ENCODE data around the gene RARRES2.

Gene RARRES2

DNA sequence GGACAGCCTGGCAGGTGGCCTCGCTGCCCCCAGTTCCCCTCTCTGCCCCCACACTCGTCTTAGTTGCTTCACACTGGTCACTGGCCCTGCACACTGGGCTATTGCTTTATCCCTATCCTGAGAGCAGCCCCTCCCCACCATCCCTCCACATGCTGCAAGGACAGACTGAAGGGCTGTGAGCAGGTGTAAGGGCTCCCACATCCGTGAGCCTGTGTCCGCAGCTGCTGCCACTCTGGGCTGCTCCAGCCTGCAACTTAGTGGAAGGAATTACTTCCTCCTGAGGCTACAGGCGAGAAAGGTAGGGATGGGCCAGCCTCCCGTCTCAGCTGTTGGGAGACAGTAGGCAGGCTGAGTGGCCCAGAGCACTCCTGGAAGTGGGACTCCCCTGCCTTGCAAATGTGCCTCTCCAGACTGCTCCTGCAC, 3.8 kb downstream of the RARRES2 start:
- no peak for DNase-seq (ENCODE audit: low read depth)

DNA sequence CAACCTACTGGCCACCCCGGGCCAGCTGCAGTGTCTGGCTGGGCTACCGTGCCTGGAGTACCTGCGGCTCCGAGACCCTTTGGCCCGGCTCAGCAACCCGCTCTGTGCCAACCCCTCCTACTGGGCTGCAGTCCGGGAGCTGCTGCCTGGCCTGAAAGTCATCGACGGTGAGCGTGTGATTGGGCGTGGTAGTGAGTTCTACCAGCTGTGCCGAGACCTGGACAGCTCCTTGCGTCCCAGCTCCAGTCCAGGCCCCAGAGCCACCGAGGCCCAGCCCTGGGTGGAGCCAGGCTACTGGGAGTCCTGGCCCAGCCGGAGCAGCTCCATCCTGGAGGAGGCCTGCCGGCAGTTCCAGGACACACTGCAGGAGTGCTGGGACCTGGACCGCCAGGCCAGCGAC, 4.2 kb downstream of the RARRES2 start:
- no peak for DNase-seq (ENCODE audit: low read depth)

DNA sequence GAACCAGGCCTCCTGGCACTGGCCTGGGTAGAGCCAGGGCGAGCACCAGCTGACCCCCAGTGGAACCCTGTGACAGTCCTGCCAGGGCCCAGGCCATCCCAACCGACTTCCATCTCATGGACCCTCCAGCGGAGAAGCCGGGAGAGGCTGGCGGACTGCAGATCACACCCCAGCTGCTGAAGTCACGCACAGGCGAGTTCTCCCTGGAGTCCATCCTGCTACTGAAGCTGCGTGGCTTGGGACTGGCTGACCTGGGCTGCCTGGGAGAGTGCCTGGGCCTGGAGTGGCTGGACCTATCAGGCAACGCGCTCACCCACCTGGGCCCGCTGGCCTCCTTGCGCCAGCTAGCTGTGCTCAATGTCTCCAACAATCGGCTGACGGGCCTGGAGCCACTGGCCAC, 4.7 kb downstream of the RARRES2 start:
- DNase-seq (ENCODE audit: low read depth) = no peak

GRCh38 chr7:150335774-150336112, 5.7 kb downstream of the RARRES2 start:
- no peak for DNase-seq (ENCODE audit: low read depth)

GRCh38 chr7:150335108-150335773, 6.2 kb downstream of the RARRES2 start:
- DNase-seq (ENCODE audit: low read depth) = no peak

DNA sequence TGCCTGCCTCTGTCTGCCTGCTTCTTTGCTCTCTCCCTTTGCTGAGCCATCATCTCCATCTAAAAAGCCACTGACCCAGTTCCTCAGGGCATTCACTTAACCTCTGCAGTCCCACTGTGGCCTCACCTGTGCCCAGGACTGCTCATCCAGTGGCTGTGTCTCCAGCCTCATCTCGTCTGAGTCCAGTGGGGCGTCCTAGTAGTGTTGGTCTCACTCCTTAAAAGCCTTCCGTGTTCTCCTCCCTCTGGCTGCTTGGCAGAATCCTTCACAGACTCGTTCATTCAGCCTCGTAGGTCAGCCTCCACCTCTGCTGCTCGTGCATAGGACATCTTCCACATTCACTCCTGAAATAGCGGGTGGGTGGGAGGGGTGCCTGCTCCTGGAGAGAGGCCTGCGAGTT, 7.3 kb downstream of the RARRES2 start:
- DNase-seq (ENCODE audit: low read depth) = no peak

- DNase-seq (ENCODE audit: low read depth) = no peak
Measured at GRCh38 chr7:150333659-150334058, 7.8 kb downstream of the RARRES2 start.

GRCh38 chr7:150332852-150333635, 8.4 kb downstream of the RARRES2 start:
- DNase-seq (ENCODE audit: low read depth) = no peak

DNA sequence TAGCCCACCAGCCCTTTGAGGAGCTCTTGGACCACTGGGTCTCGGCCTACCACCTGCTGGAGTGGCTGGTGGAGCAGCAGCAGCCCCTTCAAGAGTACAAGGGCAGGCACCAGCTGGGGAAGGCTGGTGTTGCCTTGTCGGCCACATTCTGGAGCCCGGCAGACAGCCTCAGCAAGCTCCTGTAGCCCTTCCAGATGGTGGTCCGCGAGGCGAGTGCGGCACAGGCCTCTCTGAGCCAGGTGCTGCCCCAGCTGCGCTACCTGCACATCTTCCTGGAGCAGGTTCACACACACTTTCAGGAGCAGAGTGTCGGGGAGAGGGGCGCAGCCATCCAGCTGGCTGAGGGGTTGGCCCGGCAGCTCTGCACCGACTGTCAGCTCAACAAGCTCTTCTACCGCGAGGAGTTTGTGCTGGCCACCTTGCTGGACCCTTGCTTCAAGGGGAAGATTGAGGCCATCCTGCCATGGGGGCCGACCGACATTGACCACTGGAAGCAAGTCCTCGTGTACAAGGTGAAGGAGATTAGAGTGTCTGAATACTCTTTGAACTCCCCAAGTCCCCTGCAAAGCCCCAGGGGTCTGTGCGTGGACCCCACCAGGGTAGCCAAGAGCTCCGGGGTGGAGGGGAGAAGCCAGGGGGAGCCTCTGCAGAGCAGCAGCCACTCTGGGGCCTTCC, 11.1 kb downstream of the RARRES2 start:
- DNase-seq (ENCODE audit: low read depth) = no peak

DNA sequence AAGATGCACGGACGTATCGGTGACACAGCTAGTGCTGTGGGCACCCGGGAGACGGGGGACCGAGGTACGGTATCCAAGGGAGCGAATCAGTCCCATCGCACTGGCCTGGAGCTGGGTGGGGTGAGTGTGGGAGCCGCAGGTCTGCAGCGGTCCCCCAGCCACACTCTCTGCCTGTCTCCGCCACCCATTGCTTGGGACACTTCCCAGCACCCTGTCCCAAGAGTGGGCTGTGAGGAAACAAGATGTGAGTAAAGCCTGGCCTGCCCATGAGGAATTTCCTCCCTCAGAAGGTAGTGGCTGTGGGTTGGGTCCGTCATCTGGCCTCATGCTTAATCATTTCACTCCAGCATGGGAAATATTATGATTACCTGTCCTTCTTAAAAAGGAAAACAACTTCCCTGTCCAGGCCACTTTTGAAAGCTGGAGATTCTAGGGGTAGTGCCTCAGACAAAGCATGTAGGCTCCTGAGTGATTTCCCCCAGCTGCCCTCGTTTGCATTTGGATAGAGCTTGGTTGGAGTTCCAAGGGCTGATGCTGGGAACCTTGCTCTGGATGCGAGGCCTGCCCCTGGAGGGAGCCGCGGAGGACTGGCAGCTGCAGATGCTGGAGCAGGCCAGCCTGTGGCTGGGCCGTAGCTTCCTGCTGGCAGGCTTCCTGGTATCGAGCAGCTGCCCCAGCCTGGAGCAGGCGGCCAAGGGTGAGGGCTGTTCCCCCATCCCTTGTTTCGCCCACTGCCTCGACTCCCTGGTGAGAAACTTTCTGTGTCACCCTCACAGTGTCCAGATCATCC, 11.9 kb downstream of the RARRES2 start:
- DNase-seq (ENCODE audit: low read depth) = no peak

DNA sequence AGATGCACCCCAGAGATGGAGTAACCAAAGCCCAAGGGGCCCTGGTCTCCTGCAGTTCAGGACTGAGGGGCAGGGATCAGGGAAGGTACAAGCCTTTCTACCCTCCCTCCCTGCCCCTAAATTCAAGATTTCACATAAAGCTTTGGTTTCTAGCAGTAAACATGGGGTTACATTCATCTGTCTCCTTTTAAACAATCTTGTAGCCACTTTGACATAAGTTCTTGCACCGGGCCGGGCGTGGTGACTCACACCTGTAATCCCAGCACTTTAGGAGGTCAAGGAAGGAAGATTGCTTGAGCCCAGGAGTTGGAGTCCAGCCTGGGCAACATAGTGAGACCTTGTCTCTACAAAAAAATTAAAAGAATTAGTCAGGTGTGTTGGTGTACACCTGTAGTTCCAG, 14.1 kb downstream of the RARRES2 start:
- DNase-seq (ENCODE audit: low read depth) = no peak

- no peak for DNase-seq (ENCODE audit: low read depth)
Measured at GRCh38 chr7:150326657-150327268, 14.7 kb downstream of the RARRES2 start.

GRCh38 chr7:150325901-150326300, 15.5 kb downstream of the RARRES2 start:
- no peak for DNase-seq (ENCODE audit: low read depth)

DNA sequence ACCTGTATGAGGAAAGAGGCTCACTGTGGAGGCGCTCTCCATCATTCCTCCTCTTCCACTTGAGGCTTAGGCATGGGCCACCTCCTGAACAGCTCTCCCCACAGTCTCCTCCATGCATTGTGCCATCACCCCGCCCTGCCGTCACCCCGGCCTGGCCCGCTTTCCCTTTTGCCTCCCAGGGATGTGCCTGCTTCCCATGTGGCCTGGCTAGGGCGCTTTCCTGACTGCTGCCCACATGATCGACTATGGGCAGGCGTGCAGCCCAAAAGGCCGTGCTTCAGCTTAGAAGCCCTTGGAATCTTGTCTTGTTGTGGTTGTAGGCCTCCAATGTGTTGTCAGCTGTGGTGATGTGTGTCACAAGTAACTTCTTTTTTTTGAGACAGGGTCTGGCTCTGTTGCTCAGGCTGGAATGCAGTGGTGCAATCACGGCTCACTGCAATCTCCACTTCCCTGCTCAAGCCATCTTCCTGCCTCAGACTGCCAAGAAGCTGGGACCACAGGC, 16.3 kb downstream of the RARRES2 start:
- no peak for DNase-seq (ENCODE audit: low read depth)

- DNase-seq (ENCODE audit: low read depth) = no peak
Measured at GRCh38 chr7:150324373-150324961, 17.0 kb downstream of the RARRES2 start.

- DNase-seq (ENCODE audit: low read depth) = no peak
Measured at GRCh38 chr7:150323682-150324372, 17.6 kb downstream of the RARRES2 start.

GRCh38 chr7:150322833-150323681, 18.4 kb downstream of the RARRES2 start, which contains the start of the genes ACTR3C and LRRC61:
TSS of gene ACTR3C (minus strand) at chr7:150323545. CDS start at chr7:150295296, 28,249 bp downstream.
TSS of gene LRRC61 (plus strand) at chr7:150323355. CDS start at chr7:150336862, 13,507 bp downstream.
- peak; percentile 46 for DNase-seq (ENCODE audit: low read depth)

DNA sequence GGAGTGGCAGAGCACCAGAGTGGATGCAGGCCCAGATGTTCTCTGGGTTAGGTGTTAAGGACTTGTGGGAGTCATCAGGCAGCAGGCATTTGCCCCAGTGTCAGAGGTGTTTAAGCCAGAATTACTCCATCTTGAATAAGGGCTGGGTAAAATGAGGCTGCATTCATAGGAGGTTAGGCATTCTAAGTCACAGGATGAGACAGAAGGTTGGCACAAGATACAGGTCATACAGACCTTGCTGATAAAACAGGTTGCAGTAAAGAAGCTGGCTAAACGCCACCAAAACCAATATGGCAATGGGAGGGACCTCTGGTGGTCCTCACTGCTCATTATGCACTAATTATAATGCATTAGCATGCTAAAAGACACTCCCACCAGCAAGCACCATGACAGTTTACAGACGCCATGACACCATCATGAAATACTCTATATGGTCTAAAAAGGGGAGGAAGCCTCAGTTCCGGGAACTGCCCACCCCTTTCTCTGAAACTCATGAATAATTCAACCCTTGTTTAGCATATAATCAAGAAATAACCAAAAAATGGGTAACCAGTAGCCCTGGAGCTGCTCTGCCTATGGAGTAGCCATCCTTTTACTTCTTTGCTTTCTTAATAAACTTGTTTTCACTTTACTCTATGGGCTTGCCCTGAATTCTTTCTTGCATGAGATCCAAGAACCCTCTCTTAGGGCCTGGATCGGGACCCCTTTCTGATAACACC, 19.2 kb downstream of the RARRES2 start:
- no peak for DNase-seq (ENCODE audit: low read depth)

DNA sequence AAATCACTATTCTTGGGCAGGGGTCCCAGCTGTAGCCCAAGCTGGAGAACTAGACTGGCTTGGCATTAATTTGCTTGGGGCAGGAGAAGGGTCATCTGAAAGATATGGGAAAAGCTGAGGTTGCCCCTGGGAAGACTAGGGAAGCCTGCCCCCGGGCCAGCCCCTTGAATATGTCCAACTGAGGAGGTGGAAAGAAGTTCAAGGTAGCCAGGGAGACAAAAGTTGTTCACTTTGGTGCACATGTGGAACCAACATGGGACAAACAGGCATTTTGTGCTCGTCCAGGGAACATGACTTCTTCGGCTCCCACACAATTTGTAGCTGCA, 19.7 kb downstream of the RARRES2 start:
- no peak for DNase-seq (ENCODE audit: low read depth)
